HG03439 (cell line): ENCODE results near the gene PAXIP1.
"Not testable (repeated sequence)": the region's sequence is repeated elsewhere in the genome, so short reads cannot be mapped to it uniquely, and the experiment has no call there.

Experiments used
- ATAC-seq: cut with Tn5 transposase; IDR thresholded peaks from one replicate; pipeline ENCODE4 v1.9.1; 2021; ENCODE audit warnings: mild to moderate bottlenecking, moderate library complexity; ENCODE audit not compliant: unreplicated experiment

PAXIP1 gene

GRCh38 chr7:155003092-155003375 lies at the start of gene PAXIP1:
TSS of gene PAXIP1 (minus strand) at chr7:155003124. CDS start at chr7:155002929, 195 bp downstream.
- ATAC-seq, result peak; percentile 64

- no peak for ATAC-seq
Observed at GRCh38 chr7:155051355-155051754, 48.4 kb upstream of the PAXIP1 start.

- no peak for ATAC-seq
Observed at GRCh38 chr7:155048006-155048405, 45.1 kb upstream of the PAXIP1 start.

- ATAC-seq, result no peak
Observed at GRCh38 chr7:155043756-155044155, 40.8 kb upstream of the PAXIP1 start.

GRCh38 chr7:155038335-155038734 lies 35.4 kb upstream of the PAXIP1 start:
- ATAC-seq, result no peak

- ATAC-seq, result not testable (repeated sequence)
Observed at GRCh38 chr7:155034495-155034894, 31.6 kb upstream of the PAXIP1 start.

GRCh38 chr7:155032978-155033377 lies 30.1 kb upstream of the PAXIP1 start:
- no peak for ATAC-seq

- ATAC-seq, result no peak
Observed at GRCh38 chr7:155027879-155028278, 25.0 kb upstream of the PAXIP1 start.

- ATAC-seq, result no peak
Observed at GRCh38 chr7:155021699-155022145, 18.8 kb upstream of the PAXIP1 start.

GRCh38 chr7:155020996-155021395 lies 18.1 kb upstream of the PAXIP1 start:
- no peak for ATAC-seq

GRCh38 chr7:155017834-155018233 lies 14.9 kb upstream of the PAXIP1 start:
- ATAC-seq, result no peak

- ATAC-seq, result no peak
Observed at GRCh38 chr7:155011086-155011485, 8.2 kb upstream of the PAXIP1 start.

GRCh38 chr7:155009570-155010157 lies 6.7 kb upstream of the PAXIP1 start:
- no peak for ATAC-seq

- no peak for ATAC-seq
Observed at GRCh38 chr7:155007947-155008346, 5.0 kb upstream of the PAXIP1 start.

- peak; percentile 65 for ATAC-seq
Observed at GRCh38 chr7:155003376-155004214, 671 bp upstream of the PAXIP1 start.

GRCh38 chr7:155002411-155003091 lies 373 bp downstream of the PAXIP1 start:
- ATAC-seq, result peak; percentile 40

GRCh38 chr7:155001756-155002410 lies 1.0 kb downstream of the PAXIP1 start:
- ATAC-seq, result peak; percentile 14

GRCh38 chr7:155000795-155001194 lies 2.1 kb downstream of the PAXIP1 start:
- ATAC-seq, result no peak

- no peak for ATAC-seq
Observed at GRCh38 chr7:154998481-154998880, 4.4 kb downstream of the PAXIP1 start.

GRCh38 chr7:154997840-154998370 lies 5.0 kb downstream of the PAXIP1 start:
- no peak for ATAC-seq

GRCh38 chr7:154996756-154997155 lies 6.2 kb downstream of the PAXIP1 start:
- no peak for ATAC-seq
